ENCODE measurements around the gene GRIK2. TPM values are rescaled to one million over a fixed set of nuclear protein-coding genes. Genes with fewer than 3 reads are reported as not detected.
A peak's percentile ranks its signal among the peaks of the same experiment; 100 is the strongest.

The GRIK2 gene
- total RNA-seq, 2 donors from 2014 or later = 1.5 to 1.7 TPM

- intact Hi-C loops (cut with DNase I) = no loop called here
- no peak for DNase-seq (ENCODE audit: low spot score)
Measured at GRCh38 chr6:101666256-101666655, 272.7 kb downstream of the GRIK2 start.

- intact Hi-C loops (cut with DNase I) = no loop called here
- no peak for DNase-seq (ENCODE audit: low spot score)
Measured at GRCh38 chr6:101668496-101669030, 275.1 kb downstream of the GRIK2 start.

- no peak for DNase-seq (ENCODE audit: low spot score)
- intact Hi-C loops (cut with DNase I) = no loop called here
Measured at GRCh38 chr6:101676187-101676586, 282.7 kb downstream of the GRIK2 start.

- DNase-seq (ENCODE audit: low spot score) = peak; percentile 14
- intact Hi-C loops (cut with DNase I) = no loop called here
Measured at GRCh38 chr6:101682937-101683336, 289.4 kb downstream of the GRIK2 start.

- intact Hi-C loops (cut with DNase I) = no loop called here
- DNase-seq (ENCODE audit: low spot score) = no peak
Measured at GRCh38 chr6:101683884-101684283, 290.4 kb downstream of the GRIK2 start.

- DNase-seq (ENCODE audit: low spot score) = no peak
- intact Hi-C loops (cut with DNase I) = no loop called here
Measured at GRCh38 chr6:101686653-101687052, 293.1 kb downstream of the GRIK2 start.

- DNase-seq (ENCODE audit: low spot score) = no peak
- intact Hi-C loops (cut with DNase I) = no loop called here
Measured at GRCh38 chr6:101689156-101689555, 295.6 kb downstream of the GRIK2 start.

- intact Hi-C loops (cut with DNase I) = no loop called here
- DNase-seq (ENCODE audit: low spot score) = no peak
Measured at GRCh38 chr6:101689695-101690094, 296.2 kb downstream of the GRIK2 start.

- intact Hi-C loops (cut with DNase I) = no loop called here
- DNase-seq (ENCODE audit: low spot score) = no peak
Measured at GRCh38 chr6:101700655-101701054, 307.1 kb downstream of the GRIK2 start.

- intact Hi-C loops (cut with DNase I) = no loop called here
- no peak for DNase-seq (ENCODE audit: low spot score)
Measured at GRCh38 chr6:101703311-101703710, 309.8 kb downstream of the GRIK2 start.

GRCh38 chr6:101705866-101706265 is 312.4 kb downstream of the GRIK2 start:
- no peak for DNase-seq (ENCODE audit: low spot score)
- intact Hi-C loops (cut with DNase I) = no loop called here

GRCh38 chr6:101706576-101706975 is 313.1 kb downstream of the GRIK2 start:
- intact Hi-C loops (cut with DNase I) = no loop called here
- no peak for DNase-seq (ENCODE audit: low spot score)

- intact Hi-C loops (cut with DNase I) = no loop called here
- no peak for DNase-seq (ENCODE audit: low spot score)
Measured at GRCh38 chr6:101711518-101711917, 318.0 kb downstream of the GRIK2 start.

GRCh38 chr6:101716387-101716786 is 322.9 kb downstream of the GRIK2 start:
- DNase-seq (ENCODE audit: low spot score) = no peak

GRCh38 chr6:101716810-101717209 is 323.3 kb downstream of the GRIK2 start:
- DNase-seq (ENCODE audit: low spot score) = no peak
- intact Hi-C loops (cut with DNase I) = no loop called here

More at GRCh38 chr6:101716387-101716786, 322.9 kb downstream of the GRIK2 start:
- intact Hi-C loops (cut with DNase I) = no loop called here

GRCh38 chr6:101719521-101719920 is 326.0 kb downstream of the GRIK2 start:
- intact Hi-C loops (cut with DNase I) = no loop called here
- no peak for DNase-seq (ENCODE audit: low spot score)

- DNase-seq (ENCODE audit: low spot score) = no peak
- intact Hi-C loops (cut with DNase I) = no loop called here
Measured at GRCh38 chr6:101722471-101722870, 329.0 kb downstream of the GRIK2 start.

- DNase-seq (ENCODE audit: low spot score) = no peak
- intact Hi-C loops (cut with DNase I) = no loop called here
Measured at GRCh38 chr6:101722991-101723579, 329.6 kb downstream of the GRIK2 start.

GRCh38 chr6:101728388-101728787 is 334.9 kb downstream of the GRIK2 start:
- no peak for DNase-seq (ENCODE audit: low spot score)
- intact Hi-C loops (cut with DNase I) = no loop called here

- no peak for DNase-seq (ENCODE audit: low spot score)
- intact Hi-C loops (cut with DNase I) = no loop called here
Measured at GRCh38 chr6:101728956-101729355, 335.4 kb downstream of the GRIK2 start.

- intact Hi-C loops (cut with DNase I) = no loop called here
- no peak for DNase-seq (ENCODE audit: low spot score)
Measured at GRCh38 chr6:101730954-101731353, 337.4 kb downstream of the GRIK2 start.

GRCh38 chr6:101733899-101734298 is 340.4 kb downstream of the GRIK2 start:
- no peak for DNase-seq (ENCODE audit: low spot score)
- intact Hi-C loops (cut with DNase I) = no loop called here

Data from posterior vena cava (tissue), 2 donors.